RWPE1 (cell line): Measurements from ENCODE around the gene ATOSB.

ENCODE experiments used
- CTCF ChIA-PET: fragments of 350-600 bp; sonication (Branson Sonifier 250); formaldehyde crosslinking; extraction: SDS; loops from one replicate; lab custom pipeline; 2021; lab: Yijun Ruan, JAX
- POLR2A ChIA-PET: fragments of 400-600 bp; formaldehyde crosslinking; extraction: SDS; loops from one replicate; lab custom pipeline; 2020; ENCODE audit warnings: antibody characterized with exemption; ENCODE audit not compliant: low non-redundant PET; lab: Yijun Ruan, JAX
- DNase-seq: peaks from one replicate; pipeline ENCODE4 v3.0.0; 2012; ENCODE audit warnings: low spot score
- H3K27ac ChIP-seq: fragments of 450-650 bp; 2 replicates; pipeline ENCODE4 v1.5.1; 2017
- CTCF ChIP-seq: fragments of 450-650 bp; conservative IDR thresholded peaks from 2 replicates; pipeline ENCODE4 v1.5.1; 2017; ENCODE audit warnings: low read depth, mild to moderate bottlenecking

The ATOSB gene

GRCh38 chr9:35091536-35091935 lies 24.1 kb downstream of the ATOSB start:
- POLR2A ChIA-PET = no interaction called here
- no peak overlapping the region for H3K27ac ChIP-seq
- CTCF ChIA-PET = interaction anchor here (0.6 to 2.0 kb wide), 3 partner anchors 11 to 561 kb away, joined by 3 to 7 read pairs (median 4); no protein-coding TSS in a partner anchor
- no peak for DNase-seq
- TF ChIP-seq CTCF = no peak

- POLR2A ChIA-PET = no interaction called here
- no peak overlapping the region for H3K27ac ChIP-seq
- CTCF ChIA-PET = no interaction called here
- no peak for TF ChIP-seq CTCF
- no peak for DNase-seq
These were observed 26.2 kb downstream of the ATOSB start for GRCh38 chr9:35089434-35089833.

- CTCF ChIA-PET = no interaction called here
- H3K27ac ChIP-seq = no peak overlapping the region
- no peak for DNase-seq
- TF ChIP-seq CTCF = no peak
- POLR2A ChIA-PET = no interaction called here
These were observed 30.6 kb downstream of the ATOSB start for GRCh38 chr9:35085078-35085477.

GRCh38 chr9:35079426-35080341 lies 36.0 kb downstream of the ATOSB start, which contains the start of gene FANCG:
TSS of gene FANCG (minus strand) at chr9:35079942. CDS start at chr9:35079524, 418 bp downstream.
- no peak for TF ChIP-seq CTCF

GRCh38 chr9:35079041-35079425 lies 36.6 kb downstream of the ATOSB start:
- no peak for TF ChIP-seq CTCF
- peak overlapping the region; percentile 91 for H3K27ac ChIP-seq
- DNase-seq = no peak
- ChIA-PET CTCF (interaction anchor here (0.6 to 1.8 kb wide), 6 partner anchors 17 to 441 kb away, joined by 3 to 10 read pairs (median 4); partner anchors contain the start of gene PIGO), POLR2A (interaction anchor here (1.3 kb wide), 1 partner anchor 18 kb away, joined by 4 read pairs; the partner anchor contains the start of gene PIGO)

More at GRCh38 chr9:35079426-35080341, 36.0 kb downstream of the ATOSB start, which contains the start of gene FANCG:
- ChIA-PET CTCF (interaction anchor here (0.6 to 1.8 kb wide), 8 partner anchors 17 to 703 kb away, joined by 3 to 10 read pairs (median 4); partner anchors contain the start of genes MYORG and PIGO), POLR2A (interaction anchor here (0.7 to 1.3 kb wide), 3 partner anchors 17 to 832 kb away, joined by 4 to 9 read pairs (median 6); partner anchors contain the start of gene PIGO)
- peak within 1 kb of the TSS; percentile 91 for H3K27ac ChIP-seq
- peak; percentile 95 for DNase-seq

- ChIA-PET POLR2A (no interaction called here), CTCF (interaction anchor here (0.6 to 1.5 kb wide), 3 partner anchors 13 to 183 kb away, joined by 3 to 5 read pairs (median 3); partner anchors contain the start of gene PIGO)
- no peak for TF ChIP-seq CTCF
- H3K27ac ChIP-seq = peak overlapping the region; percentile 91
- no peak for DNase-seq
These were observed 37.6 kb downstream of the ATOSB start for GRCh38 chr9:35078066-35078465.
